ENCODE data around the gene PPP1R36. TPM values are rescaled to one million over a fixed set of nuclear protein-coding genes. Genes with fewer than 3 reads are reported as not detected.
A peak's percentile ranks its signal among the peaks of the same experiment; 100 is the strongest.

PPP1R36 gene
- total RNA-seq: 10 to 100 TPM; 22.4 to 38.5 TPM
- 108 TPM for polyA plus RNA-seq (ENCODE audit: insufficient read depth, low read depth, low replicate concordance)
- long read RNA-seq, donor 1, partial matches to known transcripts: 0 of 1 reads
- long read RNA-seq, donor 1, other reads (novel, unspliced or antisense): 0 of 1 reads
- long read RNA-seq, donor 2: 0 reads

GRCh38 chr14:64549791-64550620 lies at the start of gene PPP1R36:
PPP1R36 (plus strand) TSS chr14:64549961; CDS start chr14:64549998, 37 bp downstream.
- no peaks in the 10 kb centered on the region for H3K9me3 ChIP-seq
- DNase-seq: peak; percentile 28
- intact Hi-C loops (cut with DNase I; ENCODE audit: low total_unique reads): loop anchor here (10.0 kb wide), 1 partner anchor 85 kb away; no protein-coding TSS in a partner anchor
- peak within 1 kb of the TSS; percentile 46 to 59 for H3K4me3 ChIP-seq
- no peaks in the 10 kb centered on the region for H3K36me3 ChIP-seq (ENCODE audit: low read depth, missing control alignments)
- no peak within 1 kb of the TSS for H3K27ac ChIP-seq
- 17 to 20% methylated on average over 37 to 43 of the region's 54 CpGs for WGBS, 2 donors
- H3K4me1 ChIP-seq: no peaks in the 10 kb centered on the region
- TF ChIP-seq POLR2A (IDR thresholded peaks at IDR 0.05) (no peak), CTCF (IDR thresholded peaks at IDR 0.05) (no peak)
- H3K27me3 ChIP-seq: no peaks in the 10 kb centered on the region

GRCh38 chr14:64500088-64500487 lies 49.7 kb upstream of the PPP1R36 start:
- Histone ChIP-seq H3K36me3 (ENCODE audit: low read depth, missing control alignments) (no peaks in the 10 kb centered on the region), H3K4me3 (no peak overlapping the region), H3K27ac (no peak overlapping the region), H3K4me1 (peaks cover 20% of the 10 kb centered on the region), H3K27me3 (no peaks in the 10 kb centered on the region), H3K9me3 (no peaks in the 10 kb centered on the region)
- TF ChIP-seq CTCF (IDR thresholded peaks at IDR 0.05) (no peak), POLR2A (IDR thresholded peaks at IDR 0.05) (no peak)
- DNase-seq: no peak
- WGBS, 2 donors: 96 to 100% methylated on average over 1 of the region's 1 CpG
- intact Hi-C loops (cut with DNase I; ENCODE audit: low total_unique reads): no loop called here

- intact Hi-C loops (cut with DNase I; ENCODE audit: low total_unique reads): no loop called here
- peaks cover 28% of the 10 kb centered on the region for H3K4me1 ChIP-seq
- WGBS, 2 donors: 37 to 45% methylated on average over 8 of the region's 8 CpGs
Observed at GRCh38 chr14:64501411-64502171, 48.2 kb upstream of the PPP1R36 start.

GRCh38 chr14:64502456-64502855 lies 47.3 kb upstream of the PPP1R36 start:
- peaks cover 37% of the 10 kb centered on the region for H3K4me1 ChIP-seq
- H3K27ac ChIP-seq: peak overlapping the region; percentile 99 to 100
- TF ChIP-seq POLR2A (IDR thresholded peaks at IDR 0.05) (no peak), CTCF (IDR thresholded peaks at IDR 0.05) (no peak)
- intact Hi-C loops (cut with DNase I; ENCODE audit: low total_unique reads): no loop called here
- DNase-seq: no peak
- H3K9me3 ChIP-seq: no peaks in the 10 kb centered on the region
- WGBS, 2 donors: 42 to 48% methylated on average over 6 of the region's 6 CpGs
- peak overlapping the region; percentile 73 to 93 for H3K4me3 ChIP-seq
- no peaks in the 10 kb centered on the region for H3K27me3 ChIP-seq
- H3K36me3 ChIP-seq (ENCODE audit: low read depth, missing control alignments): no peaks in the 10 kb centered on the region

More at GRCh38 chr14:64501411-64502171, 48.2 kb upstream of the PPP1R36 start:
- Histone ChIP-seq H3K36me3 (ENCODE audit: low read depth, missing control alignments) (no peaks in the 10 kb centered on the region), H3K9me3 (no peaks in the 10 kb centered on the region), H3K27ac (peak overlapping the region; percentile 99 to 100), H3K4me3 (no peak overlapping the region), H3K27me3 (no peaks in the 10 kb centered on the region)
- no peak for TF ChIP-seq POLR2A (IDR thresholded peaks at IDR 0.05)
- no peak for TF ChIP-seq CTCF (IDR thresholded peaks at IDR 0.05)
- peak; percentile 24 for DNase-seq
